Transverse colon (tissue), 4 donors: ENCODE data around the gene STRIP1. TPM values are rescaled to one million over a fixed set of nuclear protein-coding genes. Genes with fewer than 3 reads are reported as not detected.

Experiments used
- DNase-seq: peaks from one replicate; pipeline ENCODE4 v3.0.0-alpha.2; 2019
- H3K27ac ChIP-seq, 4 donors: fragments of 200-600 bp; sonication (generic); 2 replicates each; pipeline ENCODE4 v1.5.1; 2016 to 2018; ENCODE audit warnings: inconsistent platforms in 4 of 4
- H3K27me3 ChIP-seq: fragments of 200-600 bp; sonication (generic); 2 replicates; pipeline ENCODE4 v1.5.1; 2017; ENCODE audit warnings: inconsistent platforms
- H3K36me3 ChIP-seq, 4 donors: fragments of 200-600 bp; sonication (generic); 2 replicates each; pipeline ENCODE4 v1.5.1; 2017 to 2019; ENCODE audit warnings: inconsistent platforms in 4 of 4
- H3K4me1 ChIP-seq, 4 donors: fragments of 200-600 bp; sonication (generic); 2 replicates each; pipeline ENCODE4 v1.5.1; 2017 to 2020; ENCODE audit warnings: inconsistent platforms in 4 of 4
- H3K4me3 ChIP-seq, 4 donors: fragments of 200-600 bp; sonication (generic); 1 replicate in 1 of 4; 2 replicates in 3 of 4; pipeline versions ENCODE4 v1.5.1 to v1.6.1; 2017 to 2019; ENCODE audit warnings: inconsistent platforms in 4 of 4
- H3K9me3 ChIP-seq, 2 donors: fragments of 200-600 bp; sonication (generic); 2 replicates each; pipeline ENCODE4 v1.5.1; 2017 to 2019; ENCODE audit warnings: inconsistent platforms in 2 of 2
- EP300 ChIP-seq: sonication (generic); formaldehyde crosslinking; IDR thresholded peaks from one replicate; pipeline ENCODE4 v1.6.1; 2017; ENCODE audit warnings: antibody characterized with exemption, low read depth
- POLR2A ChIP-seq: fragments of 450-650 bp; IDR thresholded peaks from one replicate; pipeline ENCODE4 v1.6.1; 2016; ENCODE audit warnings: antibody characterized with exemption, mild to moderate bottlenecking, moderate library complexity
- POLR2AphosphoS5 ChIP-seq, 3 donors: sonication (generic); formaldehyde crosslinking; IDR thresholded peaks; one replicate each; pipeline ENCODE4 v1.6.1; 2016; ENCODE audit warnings: antibody characterized with exemption in 3 of 3
- WGBS, 2 donors: methylation state at CpG; one replicate each; pipeline ENCODE4 v1.1.5; 2018; ENCODE audit warnings: low coverage in 1 of 2; 5-methylcytosine and 5-hydroxymethylcytosine counted together
- in situ Hi-C, 4 donors: fragments of 200-750 bp; cut with MboI; loops; one replicate each; pipeline versions ENCODE4 v1.15.0 to v1.15.1; 2017; ENCODE audit warnings: low sequenced_read_pairs in 3 of 4, low pct_ligation_motif_present in 1 of 4, low pct_unique_long_range_greater_than_20kb in 1 of 4
- intact Hi-C: fragments of 100-400 bp; cut with DNase I; formaldehyde crosslinking; loops from one replicate; pipeline ENCODE4 v1.15.1; 2023; ENCODE audit warnings: low total_unique reads
- total RNA-seq, 4 donors: library from RNA; depleted of rRNA; stranded (reverse); fragments of >200 nt; gene quantifications; one replicate each; pipeline ENCODE4 v1.1.0, GENCODE V29; 2016
- TF ChIP-seq, protein P1 (sequence below), 5 experiments: fragments of 200-600 bp in 3 of 5; fragments of 450-650 bp in 2 of 5; sonication (generic) in 3 of 5; IDR thresholded peaks; 1 replicate in 2 of 5; 2 replicates in 3 of 5; pipeline ENCODE4 v1.5.1; 2016 to 2017; ENCODE audit warnings: antibody characterized with exemption in 5 of 5, inconsistent platforms in 3 of 5, mild to moderate bottlenecking in 2 of 5, moderate library complexity in 1 of 5

Gene STRIP1
- total RNA-seq, 4 donors from 2014 or later = 32.6 to 72.2 (median 58.7) TPM

DNA sequence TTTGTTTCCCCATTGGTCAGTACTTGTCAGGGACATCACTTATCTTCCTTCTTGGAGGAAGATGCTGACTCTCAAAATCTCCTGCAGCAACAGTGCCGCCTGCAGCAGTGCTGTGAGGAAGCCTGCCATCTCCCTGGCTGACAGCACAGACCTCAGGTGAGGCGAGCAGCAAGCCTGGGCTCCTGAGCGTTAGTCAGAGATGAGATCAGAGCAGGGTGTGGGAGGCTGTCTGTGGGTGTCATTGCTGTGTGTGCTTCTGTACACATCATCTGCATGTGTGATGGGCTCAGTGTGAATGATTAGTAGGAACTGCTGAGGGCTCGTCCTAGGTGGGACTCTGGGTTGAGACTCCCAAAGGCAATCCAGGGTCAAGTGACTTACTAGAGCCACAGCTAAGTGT, 6.1 kb downstream of the STRIP1 start:
- no peaks in the 10 kb centered on the region for H3K27me3 ChIP-seq
- H3K36me3 ChIP-seq = peaks cover 0 to 69% (median 38%) of the 10 kb centered on the region in 4 donors
- DNase-seq = no peak
- intact Hi-C loops = no loop called here
- peaks cover 2 to 12% (median 7%) of the 10 kb centered on the region in 4 donors for H3K4me1 ChIP-seq
- H3K4me3 ChIP-seq = no peak overlapping the region
- WGBS, 2 donors = 85% methylated on average over 4 of the region's 4 CpGs; no CpG with 5 or more reads in 1 of the 2 donors
- H3K9me3 ChIP-seq = no peaks in the 10 kb centered on the region
- TF ChIP-seq POLR2AphosphoS5 (IDR thresholded peaks at IDR 0.05) (no peak), EP300 (no peak), POLR2A (no peak)
- TF ChIP-seq, protein P1, sequence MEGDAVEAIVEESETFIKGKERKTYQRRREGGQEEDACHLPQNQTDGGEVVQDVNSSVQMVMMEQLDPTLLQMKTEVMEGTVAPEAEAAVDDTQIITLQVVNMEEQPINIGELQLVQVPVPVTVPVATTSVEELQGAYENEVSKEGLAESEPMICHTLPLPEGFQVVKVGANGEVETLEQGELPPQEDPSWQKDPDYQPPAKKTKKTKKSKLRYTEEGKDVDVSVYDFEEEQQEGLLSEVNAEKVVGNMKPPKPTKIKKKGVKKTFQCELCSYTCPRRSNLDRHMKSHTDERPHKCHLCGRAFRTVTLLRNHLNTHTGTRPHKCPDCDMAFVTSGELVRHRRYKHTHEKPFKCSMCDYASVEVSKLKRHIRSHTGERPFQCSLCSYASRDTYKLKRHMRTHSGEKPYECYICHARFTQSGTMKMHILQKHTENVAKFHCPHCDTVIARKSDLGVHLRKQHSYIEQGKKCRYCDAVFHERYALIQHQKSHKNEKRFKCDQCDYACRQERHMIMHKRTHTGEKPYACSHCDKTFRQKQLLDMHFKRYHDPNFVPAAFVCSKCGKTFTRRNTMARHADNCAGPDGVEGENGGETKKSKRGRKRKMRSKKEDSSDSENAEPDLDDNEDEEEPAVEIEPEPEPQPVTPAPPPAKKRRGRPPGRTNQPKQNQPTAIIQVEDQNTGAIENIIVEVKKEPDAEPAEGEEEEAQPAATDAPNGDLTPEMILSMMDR (IDR thresholded peaks at IDR 0.05) = no peak
- no peak overlapping the region for H3K27ac ChIP-seq
- in situ Hi-C loops = loop anchor here in 1 of 4 donors (25.0 kb wide), 1 partner anchor 297 kb away; the partner anchor contains the start of gene RBM15

DNA sequence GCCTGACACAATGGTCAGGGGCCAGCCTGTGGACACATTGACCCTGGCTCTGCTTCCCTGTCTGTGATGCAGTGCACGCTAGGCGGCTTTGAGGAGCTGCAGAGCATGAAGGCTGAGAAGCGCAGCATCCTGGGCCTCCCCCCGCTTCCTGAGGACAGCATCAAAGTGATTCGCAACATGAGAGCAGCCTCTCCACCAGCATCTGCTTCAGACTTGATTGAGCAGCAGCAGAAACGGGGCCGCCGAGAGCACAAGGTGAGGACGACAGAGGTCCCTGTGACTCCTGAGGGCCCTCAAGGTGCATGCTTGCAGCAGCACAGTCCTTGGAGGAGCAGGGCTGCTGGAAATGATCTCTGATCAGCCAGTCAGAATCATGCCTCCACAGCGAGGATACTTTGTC, 8.6 kb downstream of the STRIP1 start:
- TF ChIP-seq POLR2AphosphoS5 (IDR thresholded peaks at IDR 0.05) = no peak
- no peak for TF ChIP-seq EP300
- TF ChIP-seq POLR2A = no peak
- TF ChIP-seq, protein P1 (IDR thresholded peaks at IDR 0.05) = no peak
- intact Hi-C loops (no loop called here), in situ Hi-C loops (loop anchor here in 1 of 4 donors (25.0 kb wide), 1 partner anchor 294 kb away; the partner anchor contains the start of gene RBM15)
- H3K27me3 ChIP-seq = no peaks in the 10 kb centered on the region
- WGBS, 2 donors = 97% methylated on average over 10 of the region's 10 CpGs; no CpG with 5 or more reads in 1 of the 2 donors
- DNase-seq = no peak
- no peaks in the 10 kb centered on the region for H3K9me3 ChIP-seq
- H3K36me3 ChIP-seq = peaks cover 0 to 93% (median 47%) of the 10 kb centered on the region in 4 donors
- no peak overlapping the region for H3K27ac ChIP-seq
- H3K4me3 ChIP-seq = no peak overlapping the region
- H3K4me1 ChIP-seq = no peaks in the 10 kb centered on the region

DNA sequence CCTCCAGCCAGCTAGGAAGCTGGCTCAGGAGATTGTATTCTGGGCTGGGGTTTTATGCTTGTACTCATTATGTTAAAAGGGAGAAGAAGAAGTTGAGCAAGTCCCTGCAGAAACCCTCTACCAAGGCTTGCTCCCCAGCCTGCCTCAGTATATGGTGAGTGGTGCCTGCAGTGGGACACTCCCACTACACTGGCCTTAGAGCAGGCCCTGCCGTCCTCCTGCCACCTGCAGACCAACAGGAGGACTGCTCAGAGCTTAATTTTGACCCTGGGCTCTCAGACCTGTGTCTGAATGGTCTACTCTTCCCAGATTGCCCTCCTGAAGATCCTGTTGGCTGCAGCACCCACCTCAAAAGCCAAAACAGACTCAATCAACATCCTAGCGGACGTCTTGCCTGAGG, 13.0 kb downstream of the STRIP1 start:
- Histone ChIP-seq H3K27ac (no peak overlapping the region), H3K9me3 (no peaks in the 10 kb centered on the region), H3K27me3 (no peaks in the 10 kb centered on the region), H3K4me1 (peaks cover 0 to 13% (median 12%) of the 10 kb centered on the region in 4 donors), H3K36me3 (peaks cover 0 to 81% (median 33%) of the 10 kb centered on the region in 4 donors), H3K4me3 (no peak overlapping the region)
- no peak for TF ChIP-seq EP300
- DNase-seq = no peak
- 86% methylated on average over 3 of the region's 3 CpGs; no CpG with 5 or more reads in 1 of the 2 donors for WGBS, 2 donors
- in situ Hi-C loops = loop anchor here in 1 of 4 donors (25.0 kb wide), 1 partner anchor 290 kb away; the partner anchor contains the start of gene RBM15
- intact Hi-C loops = no loop called here

- Histone ChIP-seq H3K9me3 (no peaks in the 10 kb centered on the region), H3K27ac (peak overlapping the region in 1 of 4 donors; percentile 27), H3K36me3 (peaks cover 0 to 80% (median 30%) of the 10 kb centered on the region in 4 donors), H3K4me1 (peaks cover 0 to 13% (median 12%) of the 10 kb centered on the region in 4 donors), H3K27me3 (no peaks in the 10 kb centered on the region), H3K4me3 (no peak overlapping the region)
- no peak for TF ChIP-seq EP300
- no peak for TF ChIP-seq POLR2A
- TF ChIP-seq POLR2AphosphoS5 (IDR thresholded peaks at IDR 0.05) = no peak
- TF ChIP-seq, protein P1 (IDR thresholded peaks at IDR 0.05) = no peak
- DNase-seq = no peak
- intact Hi-C loops = no loop called here
- in situ Hi-C loops = loop anchor here in 1 of 4 donors (25.0 kb wide), 1 partner anchor 289 kb away; the partner anchor contains the start of gene RBM15
- 96% methylated on average over 5 of the region's 5 CpGs; no CpG with 5 or more reads in 1 of the 2 donors for WGBS, 2 donors
Measured at GRCh38 chr1:110048240-110048639, 13.8 kb downstream of the STRIP1 start.
